Measurements from ENCODE around the gene SYS1. TPM values are rescaled to one million over a fixed set of nuclear protein-coding genes. Genes with fewer than 3 reads are reported as not detected.

Gene SYS1
- total RNA-seq, 1 donor from 2014 or later = 25.2 TPM

GRCh38 chr20:45318386-45318939 lies 44.5 kb upstream of the SYS1 start:
- no peaks in the 10 kb centered on the region for H3K4me1 Mint-ChIP-seq (ENCODE audit: low read depth, unreplicated experiment)
- no peak overlapping the region for H3K27ac Mint-ChIP-seq (ENCODE audit: unreplicated experiment)
- Histone ChIP-seq H3K9ac (ENCODE audit: low read length) (no peak overlapping the region), H3K4me3 (ENCODE audit: insufficient read depth, low read depth, low read length) (no peak overlapping the region), H3K4me2 (ENCODE audit: low read length) (no peak overlapping the region), H3K79me2 (ENCODE audit: insufficient read depth, low read length) (no peaks in the 10 kb centered on the region), H3K27me3 (ENCODE audit: insufficient read depth, low read length) (peaks cover 20% of the 10 kb centered on the region), H3K9me3 (ENCODE audit: insufficient read depth, low read depth, low read length) (no peaks in the 10 kb centered on the region), H3K36me3 (ENCODE audit: insufficient read depth, low read length) (no peaks in the 10 kb centered on the region), H4K20me1 (ENCODE audit: insufficient read depth, low read length) (no peaks in the 10 kb centered on the region), H2AFZ (ENCODE audit: low read depth, low read length) (no peak overlapping the region), H3K27ac (ENCODE audit: low read depth, low read length) (no peak overlapping the region), H3K4me1 (ENCODE audit: insufficient read depth, low read length) (no peaks in the 10 kb centered on the region)
- H3K9me3 Mint-ChIP-seq (ENCODE audit: unreplicated experiment) = no peaks in the 10 kb centered on the region
- no peak for DNase-seq (ENCODE audit: low read depth)
- H3K36me3 Mint-ChIP-seq (ENCODE audit: low read depth, unreplicated experiment) = no peaks in the 10 kb centered on the region
- no peak overlapping the region for H3K4me3 Mint-ChIP-seq (ENCODE audit: unreplicated experiment)
- no peak for TF ChIP-seq EZH2 (IDR thresholded peaks at IDR 0.05; ENCODE audit: insufficient read depth, low read length)
- no peak for TF ChIP-seq CTCF (IDR thresholded peaks at IDR 0.05; ENCODE audit: insufficient read depth, low read depth, low read length)
- no peak for FAIRE-seq
- H3K27me3 Mint-ChIP-seq (ENCODE audit: low read depth, unreplicated experiment) = peaks cover 16% of the 10 kb centered on the region

- H3K4me1 Mint-ChIP-seq (ENCODE audit: low read depth, unreplicated experiment) = no peaks in the 10 kb centered on the region
- Histone ChIP-seq H3K9ac (ENCODE audit: low read length) (no peak overlapping the region), H3K9me3 (ENCODE audit: insufficient read depth, low read depth, low read length) (no peaks in the 10 kb centered on the region), H3K79me2 (ENCODE audit: insufficient read depth, low read length) (no peaks in the 10 kb centered on the region), H2AFZ (ENCODE audit: low read depth, low read length) (no peak overlapping the region), H3K4me3 (ENCODE audit: insufficient read depth, low read depth, low read length) (no peak overlapping the region), H3K27ac (ENCODE audit: low read depth, low read length) (no peak overlapping the region), H4K20me1 (ENCODE audit: insufficient read depth, low read length) (no peaks in the 10 kb centered on the region), H3K4me2 (ENCODE audit: low read length) (no peak overlapping the region), H3K36me3 (ENCODE audit: insufficient read depth, low read length) (no peaks in the 10 kb centered on the region), H3K4me1 (ENCODE audit: insufficient read depth, low read length) (no peaks in the 10 kb centered on the region), H3K27me3 (ENCODE audit: insufficient read depth, low read length) (peaks cover 20% of the 10 kb centered on the region)
- peak overlapping the region; percentile 51 for H3K27ac Mint-ChIP-seq (ENCODE audit: unreplicated experiment)
- H3K36me3 Mint-ChIP-seq (ENCODE audit: low read depth, unreplicated experiment) = no peaks in the 10 kb centered on the region
- TF ChIP-seq CTCF (IDR thresholded peaks at IDR 0.05; ENCODE audit: insufficient read depth, low read depth, low read length) (no peak), EZH2 (IDR thresholded peaks at IDR 0.05; ENCODE audit: insufficient read depth, low read length) (no peak)
- DNase-seq (ENCODE audit: low read depth) (no peak), FAIRE-seq (no peak)
- H3K4me3 Mint-ChIP-seq (ENCODE audit: unreplicated experiment) = no peak overlapping the region
- peaks cover 11% of the 10 kb centered on the region for H3K27me3 Mint-ChIP-seq (ENCODE audit: low read depth, unreplicated experiment)
- H3K9me3 Mint-ChIP-seq (ENCODE audit: unreplicated experiment) = no peaks in the 10 kb centered on the region
Observed at GRCh38 chr20:45318948-45319347, 44.0 kb upstream of the SYS1 start.

- Histone ChIP-seq H4K20me1 (ENCODE audit: insufficient read depth, low read length) (peaks cover 8% of the 10 kb centered on the region), H3K79me2 (ENCODE audit: insufficient read depth, low read length) (no peaks in the 10 kb centered on the region), H3K4me3 (ENCODE audit: insufficient read depth, low read depth, low read length) (no peak overlapping the region), H2AFZ (ENCODE audit: low read depth, low read length) (no peak overlapping the region), H3K27ac (ENCODE audit: low read depth, low read length) (no peak overlapping the region), H3K36me3 (ENCODE audit: insufficient read depth, low read length) (peaks cover 9% of the 10 kb centered on the region), H3K9me3 (ENCODE audit: insufficient read depth, low read depth, low read length) (no peaks in the 10 kb centered on the region), H3K4me1 (ENCODE audit: insufficient read depth, low read length) (no peaks in the 10 kb centered on the region), H3K9ac (ENCODE audit: low read length) (no peak overlapping the region), H3K4me2 (ENCODE audit: low read length) (no peak overlapping the region), H3K27me3 (ENCODE audit: insufficient read depth, low read length) (peaks cover 13% of the 10 kb centered on the region)
- Mint-ChIP-seq H3K4me3 (ENCODE audit: unreplicated experiment) (no peak overlapping the region), H3K27ac (ENCODE audit: unreplicated experiment) (no peak overlapping the region), H3K36me3 (ENCODE audit: low read depth, unreplicated experiment) (peaks cover 4% of the 10 kb centered on the region), H3K27me3 (ENCODE audit: low read depth, unreplicated experiment) (peaks cover 9% of the 10 kb centered on the region), H3K4me1 (ENCODE audit: low read depth, unreplicated experiment) (peaks cover 8% of the 10 kb centered on the region), H3K9me3 (ENCODE audit: unreplicated experiment) (no peaks in the 10 kb centered on the region)
- DNase-seq (ENCODE audit: low read depth) (no peak), FAIRE-seq (no peak)
- TF ChIP-seq EZH2 (IDR thresholded peaks at IDR 0.05; ENCODE audit: insufficient read depth, low read length) (no peak), CTCF (IDR thresholded peaks at IDR 0.05; ENCODE audit: insufficient read depth, low read depth, low read length) (no peak)
Observed at GRCh38 chr20:45320948-45321595, 41.9 kb upstream of the SYS1 start.
